Endothelial cell (in vitro differentiated cells): Measurements from ENCODE around the gene CCDC85C. TPM values are rescaled to one million over a fixed set of nuclear protein-coding genes. Genes with fewer than 3 reads are reported as not detected.
A peak's percentile ranks its signal among the peaks of the same experiment; 100 is the strongest.

Source experiments
- DNase-seq: peaks from one replicate; pipeline ENCODE4 v3.0.0; 2021; ENCODE audit warnings: low spot score
- H3K27ac Mint-ChIP-seq: one replicate; pipeline ENCODE4 v1.8.0; 2021; ENCODE audit warnings: mixed read lengths, inconsistent platforms; ENCODE audit not compliant: unreplicated experiment
- H3K27me3 Mint-ChIP-seq: one replicate; pipeline ENCODE4 v1.8.0; 2021; ENCODE audit warnings: mild to moderate bottlenecking, moderate library complexity, mixed read lengths, inconsistent platforms; ENCODE audit not compliant: unreplicated experiment
- H3K36me3 Mint-ChIP-seq: one replicate; pipeline ENCODE4 v1.8.0; 2021; ENCODE audit warnings: mild to moderate bottlenecking, low read depth, mixed read lengths, inconsistent platforms; ENCODE audit not compliant: unreplicated experiment
- H3K4me1 Mint-ChIP-seq: one replicate; pipeline ENCODE4 v1.8.0; 2021; ENCODE audit warnings: mild to moderate bottlenecking, mixed read lengths, inconsistent platforms; ENCODE audit not compliant: unreplicated experiment
- H3K4me3 Mint-ChIP-seq: one replicate; pipeline ENCODE4 v1.8.0; 2021; ENCODE audit warnings: mild to moderate bottlenecking, mixed read lengths, inconsistent platforms; ENCODE audit not compliant: unreplicated experiment
- H3K9me3 Mint-ChIP-seq: one replicate; pipeline ENCODE4 v1.8.0; 2021; ENCODE audit warnings: mixed read lengths, inconsistent platforms; ENCODE audit not compliant: unreplicated experiment
- CTCF ChIP-seq: fragments of 200-600 bp; sonication (generic); IDR thresholded peaks from one replicate; pipeline ENCODE4 v1.5.0; 2021; ENCODE audit warnings: antibody characterized with exemption; ENCODE audit not compliant: unreplicated experiment
- total RNA-seq: library from RNA; stranded (reverse); fragmentation: NEBNext Ultra II Directional; extraction: Animal tissue kit (Norgen Biotek cat#: 25700); gene quantifications from one replicate; pipeline ENCODE4 v1.2.1, GENCODE V29; 2021; ENCODE audit not compliant: unreplicated experiment

Gene CCDC85C
- total RNA-seq, 1 donor from 2014 or later, result 42.1 TPM

- Mint-ChIP-seq H3K9me3 (no peaks in the 10 kb centered on the region), H3K27me3 (no peaks in the 10 kb centered on the region), H3K4me1 (peaks cover 2% of the 10 kb centered on the region), H3K4me3 (no peak overlapping the region), H3K27ac (no peak overlapping the region), H3K36me3 (peaks cover 25% of the 10 kb centered on the region)
- no peak for DNase-seq
- TF ChIP-seq CTCF, result no peak
These were observed 142.5 kb downstream of the CCDC85C start for GRCh38 chr14:99461411-99462085.

GRCh38 chr14:99460793-99461192 lies 143.2 kb downstream of the CCDC85C start:
- TF ChIP-seq CTCF, result no peak
- DNase-seq, result no peak
- Mint-ChIP-seq H3K36me3 (peaks cover 25% of the 10 kb centered on the region), H3K27ac (no peak overlapping the region), H3K4me1 (no peaks in the 10 kb centered on the region), H3K9me3 (no peaks in the 10 kb centered on the region), H3K4me3 (peak overlapping the region; percentile 56), H3K27me3 (no peaks in the 10 kb centered on the region)

GRCh38 chr14:99459481-99460100 lies 144.4 kb downstream of the CCDC85C start:
- no peak for DNase-seq
- H3K4me1 Mint-ChIP-seq, result no peaks in the 10 kb centered on the region
- H3K9me3 Mint-ChIP-seq, result no peaks in the 10 kb centered on the region
- no peak overlapping the region for H3K4me3 Mint-ChIP-seq
- TF ChIP-seq CTCF, result no peak
- H3K36me3 Mint-ChIP-seq, result peaks cover 30% of the 10 kb centered on the region
- H3K27ac Mint-ChIP-seq, result no peak overlapping the region
- peaks cover 2% of the 10 kb centered on the region for H3K27me3 Mint-ChIP-seq

- TF ChIP-seq CTCF, result no peak
- peaks cover 3% of the 10 kb centered on the region for H3K4me1 Mint-ChIP-seq
- H3K9me3 Mint-ChIP-seq, result no peaks in the 10 kb centered on the region
- peaks cover 2% of the 10 kb centered on the region for H3K27me3 Mint-ChIP-seq
- H3K27ac Mint-ChIP-seq, result no peak overlapping the region
- peaks cover 10% of the 10 kb centered on the region for H3K36me3 Mint-ChIP-seq
- DNase-seq, result no peak
- no peak overlapping the region for H3K4me3 Mint-ChIP-seq
These were observed 149.8 kb downstream of the CCDC85C start for GRCh38 chr14:99454246-99454645.

- H3K9me3 Mint-ChIP-seq, result no peaks in the 10 kb centered on the region
- H3K27me3 Mint-ChIP-seq, result peaks cover 2% of the 10 kb centered on the region
- no peak overlapping the region for H3K4me3 Mint-ChIP-seq
- H3K27ac Mint-ChIP-seq, result no peak overlapping the region
- TF ChIP-seq CTCF, result no peak
- H3K36me3 Mint-ChIP-seq, result peaks cover 10% of the 10 kb centered on the region
- peaks cover 3% of the 10 kb centered on the region for H3K4me1 Mint-ChIP-seq
- no peak for DNase-seq
These were observed 151.0 kb downstream of the CCDC85C start for GRCh38 chr14:99452968-99453367.
